HepG2 (cell line): ENCODE data around the gene SCYGR8. TPM values are rescaled to one million over a fixed set of nuclear protein-coding genes. Genes with fewer than 3 reads are reported as not detected.
A peak's percentile ranks its signal among the peaks of the same experiment; 100 is the strongest.

Experiments used
- CAMTA2 ChIP-seq: sonication (generic); formaldehyde crosslinking; IDR thresholded peaks from 2 replicates; pipeline ENCODE4 v1.4.0; 2020; ENCODE audit warnings: mild to moderate bottlenecking, missing genetic modification reagents, borderline replicate concordance
- CEBPB ChIP-seq: IDR thresholded peaks from 2 replicates; pipeline ENCODE4 v1.6.1; 2011; ENCODE audit warnings: low read depth, low read length, improper control_type of control experiment, borderline replicate concordance
- GFI1 ChIP-seq: sonication (generic); formaldehyde crosslinking; IDR thresholded peaks from 2 replicates; pipeline ENCODE4 v1.5.0; 2020; ENCODE audit warnings: missing genetic modification reagents, mild to moderate bottlenecking, borderline replicate concordance
- HNF4A ChIP-seq: sonication (generic); formaldehyde crosslinking; IDR thresholded peaks from 2 replicates; pipeline ENCODE4 v1.4.0; 2020; ENCODE audit warnings: missing genetic modification reagents
- HOXA3 ChIP-seq: sonication (generic); formaldehyde crosslinking; IDR thresholded peaks from 2 replicates; pipeline ENCODE4 v1.5.0; 2020; ENCODE audit warnings: missing genetic modification reagents
- SMARCC2 ChIP-seq: fragments of 450-650 bp; IDR thresholded peaks from 2 replicates; pipeline ENCODE4 v1.6.1; 2017; ENCODE audit warnings: antibody characterized with exemption, mild to moderate bottlenecking
- TARDBP ChIP-seq: sonication (generic); formaldehyde crosslinking; IDR thresholded peaks from 2 replicates; pipeline ENCODE4 v1.8.0; 2022; ENCODE audit warnings: mild to moderate bottlenecking, missing genetic modification reagents
- TOPORS ChIP-seq: sonication (generic); formaldehyde crosslinking; IDR thresholded peaks from 2 replicates; pipeline ENCODE4 v1.8.0; 2023; ENCODE audit warnings: mild to moderate bottlenecking, missing genetic modification reagents
- ZNF124 ChIP-seq: sonication (generic); formaldehyde crosslinking; IDR thresholded peaks from 2 replicates; pipeline ENCODE4 v1.4.0; 2020; ENCODE audit warnings: missing genetic modification reagents
- ZNF292 ChIP-seq: sonication (generic); formaldehyde crosslinking; IDR thresholded peaks from 2 replicates; pipeline ENCODE4 v1.8.1; 2022; ENCODE audit warnings: mild to moderate bottlenecking, low read depth, missing genetic modification reagents, borderline replicate concordance
- ZNF296 ChIP-seq: sonication (generic); formaldehyde crosslinking; conservative IDR thresholded peaks from 2 replicates; pipeline ENCODE4 v1.5.0; 2020; ENCODE audit warnings: mild to moderate bottlenecking, missing genetic modification reagents
- ZNF431 ChIP-seq: sonication (generic); formaldehyde crosslinking; IDR thresholded peaks from 2 replicates; pipeline ENCODE4 v1.9.0; 2022; ENCODE audit warnings: missing genetic modification reagents, low read depth, mild to moderate bottlenecking, borderline replicate concordance
- ZNF432 ChIP-seq: sonication (generic); formaldehyde crosslinking; IDR thresholded peaks from 2 replicates; pipeline ENCODE4 v1.5.0; 2020; ENCODE audit warnings: missing genetic modification reagents, mild to moderate bottlenecking, borderline replicate concordance
- ZNF572 ChIP-seq: sonication (generic); formaldehyde crosslinking; IDR thresholded peaks from 2 replicates; pipeline ENCODE4 v1.5.1; 2020; ENCODE audit warnings: mild to moderate bottlenecking, missing genetic modification reagents
- ZNF670 ChIP-seq: sonication (generic); formaldehyde crosslinking; IDR thresholded peaks from 2 replicates; pipeline ENCODE4 v1.8.0; 2022; ENCODE audit warnings: mild to moderate bottlenecking, missing genetic modification reagents, borderline replicate concordance
- ZNF720 ChIP-seq: sonication (generic); formaldehyde crosslinking; IDR thresholded peaks from 2 replicates; pipeline ENCODE4 v1.4.0; 2020; ENCODE audit warnings: missing genetic modification reagents
- ZZZ3 ChIP-seq: sonication (generic); formaldehyde crosslinking; IDR thresholded peaks from 2 replicates; pipeline ENCODE4 v1.4.0; 2020; ENCODE audit warnings: missing genetic modification reagents, mild to moderate bottlenecking, borderline replicate concordance
- polyA plus RNA-seq, 8 experiments: library from polyadenylated mRNA; depleted of rRNA in 3 of 8; stranded (reverse) in 7 of 8; unstranded in 1 of 8; fragments of >200 nt; fragmentation: Illumina TruSeq in 4 of 8; extraction: Trizol in 4 of 8; gene quantifications; 2 replicates each; pipeline versions ENCODE4 v1.2.1 to v1.2.3, GENCODE V29; 2011 to 2016; ENCODE audit warnings: low read depth in 4 of 8, missing spikeins in 1 of 8, mixed read lengths in 1 of 8; ENCODE audit not compliant: insufficient read depth in 1 of 8
- total RNA-seq, 5 experiments: library from RNA; depleted of rRNA; stranded (reverse); fragments of >200 nt; fragmentation: Illumina TruSeq; extraction: Trizol; gene quantifications; 2 replicates each; pipeline ENCODE4 v1.2.3, GENCODE V29; 2016; ENCODE audit warnings: low read depth in 1 of 5
- TF ChIP-seq, protein P1 (sequence below): sonication (generic); formaldehyde crosslinking; IDR thresholded peaks from 2 replicates; pipeline ENCODE4; 2020; ENCODE audit warnings: missing genetic modification reagents, mild to moderate bottlenecking, borderline replicate concordance
- TF ChIP-seq, protein P2 (sequence below): sonication (generic); formaldehyde crosslinking; IDR thresholded peaks from 2 replicates; pipeline ENCODE4 v1.4.0; 2020; ENCODE audit warnings: mild to moderate bottlenecking, missing genetic modification reagents
- TF ChIP-seq, protein P3 (sequence below): sonication (generic); formaldehyde crosslinking; IDR thresholded peaks from 2 replicates; pipeline ENCODE4 v1.5.0; 2020; ENCODE audit warnings: missing genetic modification reagents
- TF ChIP-seq, protein P4 (sequence below): sonication (generic); formaldehyde crosslinking; conservative IDR thresholded peaks from 2 replicates; pipeline ENCODE4 v1.4.0; 2020; ENCODE audit warnings: mild to moderate bottlenecking, missing genetic modification reagents, moderate library complexity

The SCYGR8 gene
- total and polyA plus RNA-seq, 2 of the 13 experiments (the other 11 are each of a cell fraction or from before 2014, with no cell fraction given), result not detected

DNA sequence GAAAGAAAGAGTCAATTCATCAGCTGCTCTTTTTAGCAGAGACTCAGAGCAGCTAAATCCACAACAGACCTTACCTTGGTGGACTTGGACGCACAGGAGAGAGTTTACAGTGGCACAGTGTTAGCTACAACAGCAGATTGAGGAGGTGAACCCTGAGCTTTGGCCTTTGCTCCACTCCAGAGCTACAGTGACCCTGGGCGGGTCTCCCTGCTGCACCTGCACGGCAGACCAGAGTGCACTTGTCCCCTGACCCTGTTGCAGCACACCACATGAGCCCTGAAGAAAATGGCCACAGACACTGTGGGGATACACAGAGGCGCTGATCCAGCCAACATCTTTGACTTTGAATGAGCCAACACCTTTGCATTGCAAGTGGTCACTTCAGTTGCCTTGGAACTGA, 38.8 kb upstream of the SCYGR8 start (continued):
- TF ChIP-seq, protein P1, sequence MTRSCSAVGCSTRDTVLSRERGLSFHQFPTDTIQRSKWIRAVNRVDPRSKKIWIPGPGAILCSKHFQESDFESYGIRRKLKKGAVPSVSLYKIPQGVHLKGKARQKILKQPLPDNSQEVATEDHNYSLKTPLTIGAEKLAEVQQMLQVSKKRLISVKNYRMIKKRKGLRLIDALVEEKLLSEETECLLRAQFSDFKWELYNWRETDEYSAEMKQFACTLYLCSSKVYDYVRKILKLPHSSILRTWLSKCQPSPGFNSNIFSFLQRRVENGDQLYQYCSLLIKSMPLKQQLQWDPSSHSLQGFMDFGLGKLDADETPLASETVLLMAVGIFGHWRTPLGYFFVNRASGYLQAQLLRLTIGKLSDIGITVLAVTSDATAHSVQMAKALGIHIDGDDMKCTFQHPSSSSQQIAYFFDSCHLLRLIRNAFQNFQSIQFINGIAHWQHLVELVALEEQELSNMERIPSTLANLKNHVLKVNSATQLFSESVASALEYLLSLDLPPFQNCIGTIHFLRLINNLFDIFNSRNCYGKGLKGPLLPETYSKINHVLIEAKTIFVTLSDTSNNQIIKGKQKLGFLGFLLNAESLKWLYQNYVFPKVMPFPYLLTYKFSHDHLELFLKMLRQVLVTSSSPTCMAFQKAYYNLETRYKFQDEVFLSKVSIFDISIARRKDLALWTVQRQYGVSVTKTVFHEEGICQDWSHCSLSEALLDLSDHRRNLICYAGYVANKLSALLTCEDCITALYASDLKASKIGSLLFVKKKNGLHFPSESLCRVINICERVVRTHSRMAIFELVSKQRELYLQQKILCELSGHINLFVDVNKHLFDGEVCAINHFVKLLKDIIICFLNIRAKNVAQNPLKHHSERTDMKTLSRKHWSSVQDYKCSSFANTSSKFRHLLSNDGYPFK (CRISPR knock-in tag), result peak; percentile 57; the same call in 1 of the 2 replicates
- TF ChIP-seq ZNF296 (CRISPR knock-in tag) (no peak), ZNF432 (no peak), ZNF670 (CRISPR knock-in tag) (peak; percentile 96), ZNF124 (0 out of 2 replicates have a peak, but pooled peaks have one; percentile 19), ZNF431 (CRISPR knock-in tag) (peak; percentile 87), ZNF292 (CRISPR knock-in tag) (peak; percentile 98; the same call in 1 of the 2 replicates), SMARCC2 (no peak), ZNF720 (CRISPR knock-in tag) (no peak), HOXA3 (CRISPR knock-in tag) (peak; percentile 78; the same call in 1 of the 2 replicates), TOPORS (CRISPR knock-in tag) (0 out of 2 replicates have a peak, but pooled peaks have one; percentile 24), ZZZ3 (CRISPR knock-in tag) (no peak), TARDBP (peak; percentile 65; the same call in 1 of the 2 replicates), ZNF572 (no peak), CEBPB (peak; percentile 43; the same call in 1 of the 2 replicates), GFI1 (peak; percentile 55; the same call in 1 of the 2 replicates), HNF4A (CRISPR knock-in tag) (peak; percentile 99), CAMTA2 (CRISPR knock-in tag) (no peak)
- TF ChIP-seq, protein P2, sequence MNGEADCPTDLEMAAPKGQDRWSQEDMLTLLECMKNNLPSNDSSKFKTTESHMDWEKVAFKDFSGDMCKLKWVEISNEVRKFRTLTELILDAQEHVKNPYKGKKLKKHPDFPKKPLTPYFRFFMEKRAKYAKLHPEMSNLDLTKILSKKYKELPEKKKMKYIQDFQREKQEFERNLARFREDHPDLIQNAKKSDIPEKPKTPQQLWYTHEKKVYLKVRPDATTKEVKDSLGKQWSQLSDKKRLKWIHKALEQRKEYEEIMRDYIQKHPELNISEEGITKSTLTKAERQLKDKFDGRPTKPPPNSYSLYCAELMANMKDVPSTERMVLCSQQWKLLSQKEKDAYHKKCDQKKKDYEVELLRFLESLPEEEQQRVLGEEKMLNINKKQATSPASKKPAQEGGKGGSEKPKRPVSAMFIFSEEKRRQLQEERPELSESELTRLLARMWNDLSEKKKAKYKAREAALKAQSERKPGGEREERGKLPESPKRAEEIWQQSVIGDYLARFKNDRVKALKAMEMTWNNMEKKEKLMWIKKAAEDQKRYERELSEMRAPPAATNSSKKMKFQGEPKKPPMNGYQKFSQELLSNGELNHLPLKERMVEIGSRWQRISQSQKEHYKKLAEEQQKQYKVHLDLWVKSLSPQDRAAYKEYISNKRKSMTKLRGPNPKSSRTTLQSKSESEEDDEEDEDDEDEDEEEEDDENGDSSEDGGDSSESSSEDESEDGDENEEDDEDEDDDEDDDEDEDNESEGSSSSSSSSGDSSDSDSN, result 0 out of 2 replicates have a peak, but pooled peaks have one; percentile 21
- TF ChIP-seq, protein P3, sequence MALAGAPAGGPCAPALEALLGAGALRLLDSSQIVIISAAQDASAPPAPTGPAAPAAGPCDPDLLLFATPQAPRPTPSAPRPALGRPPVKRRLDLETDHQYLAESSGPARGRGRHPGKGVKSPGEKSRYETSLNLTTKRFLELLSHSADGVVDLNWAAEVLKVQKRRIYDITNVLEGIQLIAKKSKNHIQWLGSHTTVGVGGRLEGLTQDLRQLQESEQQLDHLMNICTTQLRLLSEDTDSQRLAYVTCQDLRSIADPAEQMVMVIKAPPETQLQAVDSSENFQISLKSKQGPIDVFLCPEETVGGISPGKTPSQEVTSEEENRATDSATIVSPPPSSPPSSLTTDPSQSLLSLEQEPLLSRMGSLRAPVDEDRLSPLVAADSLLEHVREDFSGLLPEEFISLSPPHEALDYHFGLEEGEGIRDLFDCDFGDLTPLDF (CRISPR knock-in tag), result no peak
- TF ChIP-seq, protein P4, sequence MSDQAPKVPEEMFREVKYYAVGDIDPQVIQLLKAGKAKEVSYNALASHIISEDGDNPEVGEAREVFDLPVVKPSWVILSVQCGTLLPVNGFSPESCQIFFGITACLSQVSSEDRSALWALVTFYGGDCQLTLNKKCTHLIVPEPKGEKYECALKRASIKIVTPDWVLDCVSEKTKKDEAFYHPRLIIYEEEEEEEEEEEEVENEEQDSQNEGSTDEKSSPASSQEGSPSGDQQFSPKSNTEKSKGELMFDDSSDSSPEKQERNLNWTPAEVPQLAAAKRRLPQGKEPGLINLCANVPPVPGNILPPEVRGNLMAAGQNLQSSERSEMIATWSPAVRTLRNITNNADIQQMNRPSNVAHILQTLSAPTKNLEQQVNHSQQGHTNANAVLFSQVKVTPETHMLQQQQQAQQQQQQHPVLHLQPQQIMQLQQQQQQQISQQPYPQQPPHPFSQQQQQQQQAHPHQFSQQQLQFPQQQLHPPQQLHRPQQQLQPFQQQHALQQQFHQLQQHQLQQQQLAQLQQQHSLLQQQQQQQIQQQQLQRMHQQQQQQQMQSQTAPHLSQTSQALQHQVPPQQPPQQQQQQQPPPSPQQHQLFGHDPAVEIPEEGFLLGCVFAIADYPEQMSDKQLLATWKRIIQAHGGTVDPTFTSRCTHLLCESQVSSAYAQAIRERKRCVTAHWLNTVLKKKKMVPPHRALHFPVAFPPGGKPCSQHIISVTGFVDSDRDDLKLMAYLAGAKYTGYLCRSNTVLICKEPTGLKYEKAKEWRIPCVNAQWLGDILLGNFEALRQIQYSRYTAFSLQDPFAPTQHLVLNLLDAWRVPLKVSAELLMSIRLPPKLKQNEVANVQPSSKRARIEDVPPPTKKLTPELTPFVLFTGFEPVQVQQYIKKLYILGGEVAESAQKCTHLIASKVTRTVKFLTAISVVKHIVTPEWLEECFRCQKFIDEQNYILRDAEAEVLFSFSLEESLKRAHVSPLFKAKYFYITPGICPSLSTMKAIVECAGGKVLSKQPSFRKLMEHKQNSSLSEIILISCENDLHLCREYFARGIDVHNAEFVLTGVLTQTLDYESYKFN, result peak; percentile 89
